Calu3 (cell line): ENCODE results near the gene ZNF431. TPM values are rescaled to one million over a fixed set of nuclear protein-coding genes. Genes with fewer than 3 reads are reported as not detected.

Experiments used
- BruUV-seq: library from RNA; stranded (reverse); fragments of 400-500 nt; replicated peaks from 2 replicates; lab custom pipeline; 2021; lab: Mats Ljungman, UMichigan
- CTCF ChIA-PET: fragments of 300-600 bp; sonication (Branson Sonifier 250); formaldehyde crosslinking; loops from one replicate; lab custom pipeline; 2022; ENCODE audit warnings: antibody characterized with exemption; lab: Charles Lee
- DNase-seq: peaks from one replicate; pipeline ENCODE4 v3.0.0; 2022
- H3K27ac Mint-ChIP-seq: one replicate; pipeline ENCODE4 v1.8.0; 2022; ENCODE audit warnings: mixed read lengths; ENCODE audit not compliant: unreplicated experiment
- H3K27me3 Mint-ChIP-seq: one replicate; pipeline ENCODE4 v1.8.0; 2022; ENCODE audit warnings: mixed read lengths; ENCODE audit not compliant: unreplicated experiment
- H3K36me3 Mint-ChIP-seq: one replicate; pipeline ENCODE4 v1.8.0; 2022; ENCODE audit warnings: mild to moderate bottlenecking, moderate library complexity, mixed read lengths; ENCODE audit not compliant: insufficient read depth, unreplicated experiment
- H3K4me1 Mint-ChIP-seq: one replicate; pipeline ENCODE4 v1.8.0; 2022; ENCODE audit warnings: mild to moderate bottlenecking, low read depth, mixed read lengths; ENCODE audit not compliant: unreplicated experiment
- H3K4me3 Mint-ChIP-seq: one replicate; pipeline ENCODE4 v1.8.0; 2022; ENCODE audit warnings: mild to moderate bottlenecking, low read depth, moderate library complexity, mixed read lengths; ENCODE audit not compliant: unreplicated experiment
- H3K9me3 Mint-ChIP-seq: one replicate; pipeline ENCODE4 v1.8.0; 2022; ENCODE audit warnings: low read depth, mixed read lengths; ENCODE audit not compliant: unreplicated experiment
- CTCF ChIP-seq: fragments of 200-600 bp; IDR thresholded peaks from one replicate; pipeline ENCODE4 v1.8.0; 2022; ENCODE audit warnings: antibody characterized with exemption; ENCODE audit not compliant: unreplicated experiment
- intact Hi-C: fragments of 100-400 bp; cut with micrococcal nuclease; formaldehyde crosslinking; loops from one replicate; pipeline ENCODE4 v1.10.0; 2022; ENCODE audit not compliant: unreplicated experiment
- total RNA-seq: library from RNA; stranded (reverse); gene quantifications from 2 replicates; pipeline ENCODE4 v1.2.3, GENCODE V29; 2022

ZNF431 gene
- total RNA-seq, 1 experiment from 2014 or later: 6.6 TPM

- no peak for TF ChIP-seq CTCF
- Mint-ChIP-seq H3K27me3 (no peaks in the 10 kb centered on the region), H3K27ac (no peak overlapping the region), H3K9me3 (peaks cover 2% of the 10 kb centered on the region), H3K36me3 (no peaks in the 10 kb centered on the region), H3K4me3 (no peak overlapping the region), H3K4me1 (no peaks in the 10 kb centered on the region)
- BruUV-seq: no TSS peak
- CTCF ChIA-PET: no interaction called here
- intact Hi-C loops: no loop called here
- DNase-seq: no peak
These were observed 16.8 kb downstream of the ZNF431 start for GRCh38 chr19:21158523-21159135.

GRCh38 chr19:21164541-21164940, 22.7 kb downstream of the ZNF431 start:
- H3K27ac Mint-ChIP-seq: no peak overlapping the region
- H3K4me1 Mint-ChIP-seq: no peaks in the 10 kb centered on the region
- CTCF ChIA-PET: no interaction called here
- peaks cover 5% of the 10 kb centered on the region for H3K36me3 Mint-ChIP-seq
- no peak overlapping the region for H3K4me3 Mint-ChIP-seq
- BruUV-seq: no TSS peak
- no peak for TF ChIP-seq CTCF
- no peak for DNase-seq
- no peaks in the 10 kb centered on the region for H3K27me3 Mint-ChIP-seq
- no peaks in the 10 kb centered on the region for H3K9me3 Mint-ChIP-seq
- intact Hi-C loops: no loop called here

- Mint-ChIP-seq H3K4me1 (no peaks in the 10 kb centered on the region), H3K27me3 (no peaks in the 10 kb centered on the region), H3K9me3 (no peaks in the 10 kb centered on the region), H3K27ac (no peak overlapping the region), H3K36me3 (peaks cover 5% of the 10 kb centered on the region), H3K4me3 (no peak overlapping the region)
- CTCF ChIA-PET: no interaction called here
- intact Hi-C loops: no loop called here
- BruUV-seq: no TSS peak
- no peak for TF ChIP-seq CTCF
- DNase-seq: no peak
These were observed 24.6 kb downstream of the ZNF431 start for GRCh38 chr19:21166436-21166835.

- no peaks in the 10 kb centered on the region for H3K4me1 Mint-ChIP-seq
These were observed 55.9 kb downstream of the ZNF431 start for GRCh38 chr19:21197590-21198295.

More at GRCh38 chr19:21197590-21198295, 55.9 kb downstream of the ZNF431 start:
- Mint-ChIP-seq H3K4me3 (no peak overlapping the region), H3K9me3 (peaks cover 4% of the 10 kb centered on the region), H3K27me3 (no peaks in the 10 kb centered on the region), H3K36me3 (no peaks in the 10 kb centered on the region), H3K27ac (no peak overlapping the region)
- no peak for DNase-seq
- intact Hi-C loops: no loop called here
- CTCF ChIA-PET: no interaction called here
- BruUV-seq: no TSS peak
- TF ChIP-seq CTCF: no peak
